H1 (cell line): Measurements from ENCODE around the gene WDR54. TPM values are rescaled to one million over a fixed set of nuclear protein-coding genes. Genes with fewer than 3 reads are reported as not detected.
A peak's percentile ranks its signal among the peaks of the same experiment; 100 is the strongest.

Experiments
- CTCF ChIA-PET: fragments of 300-600 bp; sonication (Branson Sonifier 250); formaldehyde crosslinking; loops from one replicate; lab custom pipeline; 2021; ENCODE audit not compliant: partially characterized antibody; lab: Charles Lee
- POLR2A ChIA-PET: fragments of 300-600 bp; sonication (Branson Sonifier 250); formaldehyde crosslinking; loops from one replicate; lab custom pipeline; 2021; ENCODE audit warnings: inconsistent platforms; ENCODE audit not compliant: partially characterized antibody; lab: Charles Lee
- DNase-seq, 2 experiments: peaks; one replicate each; pipeline versions ENCODE4 v3.0.0 to v3.0.0-alpha.2; 2010 to 2022; ENCODE audit warnings: low spot score in 2 of 2, low read depth in 1 of 2, mixed read lengths in 1 of 2
- FAIRE-seq: peaks from 2 replicates; lab custom pipeline; 2011; peaks lifted over from hg19 to GRCh38; lab: Jason Lieb, UNC
- H2AFZ ChIP-seq: 2 replicates; pipeline ENCODE4 v1.8.1; 2012; ENCODE audit warnings: low read length, inconsistent platforms
- H2AK5ac ChIP-seq: 2 replicates; pipeline ENCODE4 v1.6.1; 2013; ENCODE audit warnings: low read depth, low read length
- H2BK120ac ChIP-seq: replicated peaks from 2 replicates; pipeline ENCODE3; 2013; ENCODE audit warnings: low read depth, low read length, inconsistent platforms
- H2BK12ac ChIP-seq: 2 replicates; pipeline ENCODE4 v1.6.1; 2013; ENCODE audit warnings: low read depth, low read length
- H2BK15ac ChIP-seq: 2 replicates; pipeline ENCODE4 v1.6.1; 2013; ENCODE audit warnings: low read length
- H2BK20ac ChIP-seq: 2 replicates; pipeline ENCODE4 v1.6.1; 2013; ENCODE audit warnings: low read length
- H2BK5ac ChIP-seq: 2 replicates; pipeline ENCODE4 v1.6.1; 2013; ENCODE audit warnings: low read depth, low read length
- H3K14ac ChIP-seq: 2 replicates; pipeline ENCODE4 v1.6.1; 2013; ENCODE audit warnings: inconsistent platforms; ENCODE audit not compliant: insufficient read length
- H3K18ac ChIP-seq: 2 replicates; pipeline ENCODE4 v1.6.1; 2013; ENCODE audit warnings: low read length; ENCODE audit errors: extremely low read depth
- H3K23ac ChIP-seq: 2 replicates; pipeline ENCODE4 v1.6.1; 2013; ENCODE audit warnings: inconsistent platforms; ENCODE audit not compliant: insufficient read length
- H3K23me2 ChIP-seq: 2 replicates; pipeline ENCODE4 v1.6.1; 2013; ENCODE audit warnings: low read depth, low read length
- H3K27ac ChIP-seq: 2 replicates; pipeline ENCODE4 v1.6.1; 2011; ENCODE audit warnings: low read depth, low read length, inconsistent platforms
- H3K27me3 ChIP-seq, 4 experiments: replicated peaks in 1 of 4; 1 replicate in 1 of 4; 2 replicates in 3 of 4; pipeline versions ENCODE4 v1.6.1 to v1.8.1; 2011 to 2013; ENCODE audit warnings: low read length in 3 of 4, mild to moderate bottlenecking in 3 of 4, inconsistent platforms in 2 of 4, mixed read lengths in 2 of 4, moderate library complexity in 1 of 4; ENCODE audit not compliant: control insufficient read depth in 3 of 4, insufficient read depth in 3 of 4; ENCODE audit errors: extremely low read depth in 1 of 4
- H3K36me3 ChIP-seq, 4 experiments: 2 replicates each; pipeline versions ENCODE4 v1.6.1 to v1.8.1; 2011 to 2013; ENCODE audit warnings: mild to moderate bottlenecking in 4 of 4, low read length in 3 of 4, moderate library complexity in 2 of 4, control low read depth in 1 of 4, inconsistent platforms in 1 of 4; ENCODE audit not compliant: insufficient read depth in 4 of 4, control insufficient read depth in 2 of 4
- H3K4ac ChIP-seq: replicated peaks from 2 replicates; pipeline ENCODE3; 2013; ENCODE audit warnings: low read length, low read depth, mixed read lengths, inconsistent platforms; ENCODE audit not compliant: insufficient read length
- H3K4me1 ChIP-seq, 4 experiments: replicated peaks in 1 of 4; 1 replicate in 1 of 4; 2 replicates in 3 of 4; pipeline versions ENCODE4 v1.6.1 to v1.8.1; 2011 to 2013; ENCODE audit warnings: low read length in 3 of 4, inconsistent platforms in 2 of 4, mixed read lengths in 1 of 4; ENCODE audit not compliant: insufficient read depth in 4 of 4, control insufficient read depth in 3 of 4
- H3K4me2 ChIP-seq, 2 experiments: 2 replicates each; pipeline versions ENCODE4 v1.6.1 to v1.8.1; 2011 to 2013; ENCODE audit warnings: low read depth in 2 of 2, low read length in 2 of 2, control low read depth in 1 of 2, inconsistent platforms in 1 of 2, mild to moderate bottlenecking in 1 of 2; ENCODE audit not compliant: insufficient read depth in 1 of 2
- H3K4me3 ChIP-seq, 4 experiments: fragments of 200-600, 300-600 bp in 1 of 4; sonication (generic), shearing (Covaris generic), sonication (Bioruptor Twin) in 1 of 4; 2 replicates each; pipeline versions ENCODE4 v1.5.1 to v1.8.1; 2011 to 2016; ENCODE audit warnings: low read length in 4 of 4, low read depth in 3 of 4, control low read depth in 2 of 4, inconsistent platforms in 2 of 4, mild to moderate bottlenecking in 2 of 4, mixed read lengths in 1 of 4, moderate library complexity in 1 of 4; ENCODE audit not compliant: insufficient read depth in 2 of 4; ENCODE audit errors: extremely low read depth in 1 of 4
- H3K56ac ChIP-seq: replicated peaks from 2 replicates; pipeline ENCODE3; 2013; ENCODE audit warnings: low read depth, mild to moderate bottlenecking, mixed read lengths, low read length, inconsistent platforms; ENCODE audit not compliant: insufficient read length
- H3K79me1 ChIP-seq: 2 replicates; pipeline ENCODE4 v1.6.1; 2013; ENCODE audit warnings: low read depth, low read length, control low read depth
- H3K79me2 ChIP-seq, 2 experiments: 2 replicates each; pipeline versions ENCODE4 v1.6.1 to v1.8.1; 2012 to 2013; ENCODE audit warnings: low read length in 2 of 2, mild to moderate bottlenecking in 2 of 2, inconsistent platforms in 1 of 2; ENCODE audit not compliant: insufficient read depth in 2 of 2, control insufficient read depth in 1 of 2
- H3K9ac ChIP-seq, 4 experiments: replicated peaks in 1 of 4; 1 replicate in 1 of 4; 2 replicates in 3 of 4; pipeline versions ENCODE4 v1.6.1 to v1.8.1; 2011 to 2013; ENCODE audit warnings: low read depth in 3 of 4, low read length in 3 of 4, control low read depth in 2 of 4, mild to moderate bottlenecking in 2 of 4, moderate library complexity in 2 of 4, inconsistent platforms in 1 of 4; ENCODE audit errors: extremely low read depth in 1 of 4
- H3K9me3 ChIP-seq, 2 experiments: 2 replicates each; pipeline versions ENCODE4 v1.6.1 to v1.8.1; 2012 to 2013; ENCODE audit warnings: mild to moderate bottlenecking in 2 of 2, moderate library complexity in 2 of 2, control low read depth in 1 of 2, inconsistent platforms in 1 of 2, low read depth in 1 of 2, low read length in 1 of 2, mixed read lengths in 1 of 2; ENCODE audit not compliant: insufficient read depth in 2 of 2
- H4K20me1 ChIP-seq, 2 experiments: replicated peaks in 1 of 2; 2 replicates each; pipeline versions ENCODE3 to v1.8.1; 2011 to 2013; ENCODE audit warnings: inconsistent platforms in 2 of 2, low read length in 2 of 2, mild to moderate bottlenecking in 1 of 2; ENCODE audit not compliant: insufficient read depth in 2 of 2, control insufficient read depth in 1 of 2
- H4K5ac ChIP-seq: 2 replicates; pipeline ENCODE4 v1.6.1; 2013; ENCODE audit warnings: low read length, low read depth, mixed read lengths, inconsistent platforms; ENCODE audit not compliant: insufficient read length
- H4K8ac ChIP-seq: 2 replicates; pipeline ENCODE4 v1.8.0; 2013; ENCODE audit warnings: mild to moderate bottlenecking, moderate library complexity, low read length, inconsistent platforms; ENCODE audit not compliant: insufficient read depth; ENCODE audit errors: extremely low read depth
- H4K91ac ChIP-seq: replicated peaks from 2 replicates; pipeline ENCODE3; 2013; ENCODE audit warnings: low read length, mixed read lengths, inconsistent platforms; ENCODE audit not compliant: insufficient read length
- ATF2 ChIP-seq: IDR thresholded peaks from 2 replicates; pipeline ENCODE4 v1.6.1; 2012; ENCODE audit warnings: low read length, inconsistent platforms
- BRCA1 ChIP-seq: IDR thresholded peaks from 2 replicates; pipeline ENCODE4 v1.6.1; 2012; ENCODE audit warnings: low read depth, low read length, improper control_type of control experiment
- GABPA ChIP-seq: IDR thresholded peaks from 2 replicates; pipeline ENCODE4 v1.6.1; 2011; ENCODE audit warnings: mild to moderate bottlenecking, low read length, moderate library complexity, borderline replicate concordance; ENCODE audit not compliant: insufficient read depth
- GTF2F1 ChIP-seq: IDR thresholded peaks from 2 replicates; pipeline ENCODE4 v1.6.1; 2012; ENCODE audit warnings: low read depth, low read length, improper control_type of control experiment, borderline replicate concordance
- HDAC2 ChIP-seq, 2 experiments: fragments of 300-600 bp in 1 of 2; sonication (generic) in 1 of 2; IDR thresholded peaks; 2 replicates each; pipeline ENCODE4 v1.6.1; 2011 to 2012; ENCODE audit warnings: low read depth in 2 of 2, low read length in 2 of 2, mild to moderate bottlenecking in 2 of 2, moderate library complexity in 2 of 2, borderline replicate concordance in 1 of 2, inconsistent platforms in 1 of 2
- MAFK ChIP-seq: IDR thresholded peaks from 2 replicates; pipeline ENCODE4 v1.6.1; 2012; ENCODE audit warnings: low read depth, mild to moderate bottlenecking, improper control_type of control experiment, low read length
- MAX ChIP-seq: IDR thresholded peaks from 2 replicates; pipeline ENCODE4 v1.6.1; 2012; ENCODE audit warnings: inconsistent platforms
- POLR2A ChIP-seq, 2 experiments: IDR thresholded peaks; 1 replicate in 1 of 2; 2 replicates in 1 of 2; pipeline ENCODE4 v1.6.1; 2011; ENCODE audit warnings: low read depth in 2 of 2, low read length in 2 of 2, mild to moderate bottlenecking in 2 of 2; ENCODE audit errors: control extremely low read depth in 1 of 2
- POU5F1 ChIP-seq: IDR thresholded peaks from 2 replicates; pipeline ENCODE4 v1.6.1; 2011; ENCODE audit warnings: low read depth, mild to moderate bottlenecking, low read length, moderate library complexity
- SUZ12 ChIP-seq: fragments of 200-600 bp; sonication (generic); IDR thresholded peaks from 2 replicates; pipeline ENCODE4 v1.6.1; 2012; ENCODE audit warnings: mild to moderate bottlenecking, inconsistent platforms, low read length, moderate library complexity, mixed read lengths
- YY1 ChIP-seq: IDR thresholded peaks from 2 replicates; pipeline ENCODE4 v1.6.1; 2011; ENCODE audit warnings: low read depth, mild to moderate bottlenecking, low read length
- WGBS, 2 experiments: shearing (Covaris generic) in 1 of 2; methylation state at CpG; one replicate each; pipeline versions ENCODE4 v1.1.6 to v1.1.7; 2013 to 2015; ENCODE audit warnings: low lambda C conversion rate in 2 of 2, mixed read lengths in 2 of 2, inconsistent platforms in 1 of 2, low coverage in 1 of 2, missing lambda C conversion rate in 1 of 2; ENCODE audit not compliant: insufficient replicate concordance in 2 of 2, insufficient coverage in 1 of 2, insufficient read length in 1 of 2; ENCODE audit errors: extremely low coverage in 1 of 2, missing lambda C conversion rate in 1 of 2; 5-methylcytosine and 5-hydroxymethylcytosine counted together
- polyA plus RNA-seq, 7 experiments: library from polyadenylated mRNA; depleted of rRNA in 3 of 7; stranded (reverse) in 5 of 7; unstranded in 2 of 7; fragments of >200 nt in 5 of 7; fragments of 200-250 nt in 2 of 7; gene quantifications; 1 replicate in 5 of 7; 2 replicates in 1 of 7; 4 replicates in 1 of 7; pipeline versions ENCODE4 v1.2.1 to v1.2.3, GENCODE V29; 2011 to 2013; ENCODE audit warnings: missing spikeins in 2 of 7, mixed read lengths in 2 of 7
- total RNA-seq: library from RNA; stranded (reverse); fragmentation: NEBNext Ultra II Directional; extraction: Animal tissue kit (Norgen Biotek cat#: 25700); gene quantifications from 2 replicates; pipeline ENCODE4 v1.2.1, GENCODE V29; 2021

Gene WDR54
- total and polyA plus RNA-seq, 2 of the 8 experiments (the other 6 are each of a cell fraction or from before 2014, with no cell fraction given) = 41.6 to 125 TPM

DNA sequence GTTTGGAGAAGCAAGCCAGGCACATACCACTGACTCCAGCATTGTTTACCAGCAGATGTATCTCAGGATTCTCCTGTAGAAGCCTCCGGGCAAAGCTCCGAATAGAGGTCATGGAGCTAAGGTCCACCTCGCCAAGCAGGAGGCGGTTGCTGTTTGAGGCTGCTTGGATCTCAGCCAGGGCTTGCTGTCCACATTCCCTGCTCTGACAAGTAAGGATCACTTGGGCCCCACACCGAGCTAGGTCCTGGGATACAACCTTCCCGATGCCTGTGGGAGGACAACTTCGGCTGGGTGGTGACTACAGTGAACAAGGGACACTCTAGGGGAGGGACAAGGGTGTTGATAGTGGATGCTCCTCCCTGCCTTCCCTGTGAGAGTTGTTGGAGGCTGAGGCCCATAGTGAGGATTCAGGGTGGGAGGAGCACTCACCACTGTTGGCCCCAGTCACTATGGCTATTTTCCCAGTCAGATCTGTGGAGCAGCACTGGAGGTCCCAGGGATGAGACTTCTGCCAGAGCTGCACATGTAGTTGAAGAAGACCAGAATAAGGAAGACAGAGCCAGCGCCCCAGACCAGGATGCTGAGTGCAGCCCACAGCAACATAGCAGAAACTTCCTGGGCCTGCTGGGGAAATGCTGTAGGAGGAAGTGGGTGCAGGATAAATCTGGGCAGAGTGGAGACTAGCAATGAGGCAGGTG is 8.4 kb upstream of the WDR54 start:
- Histone ChIP-seq H2AFZ (no peak overlapping the region), H3K27ac (no peak overlapping the region), H2BK20ac (peak overlapping the region; percentile 52; the same call in 1 of the 2 replicates), H2BK15ac (no peak overlapping the region), H3K56ac (no peak overlapping the region), H3K4me1 (peaks cover 0 to 13% (median 0%) of the 10 kb centered on the region in 4 experiments; a peak in 3 of 7 replicates), H3K9ac (no peak overlapping the region), H2BK5ac (no peak overlapping the region), H3K14ac (no peak overlapping the region), H4K8ac (no peak overlapping the region), H3K9me3 (no peaks in the 10 kb centered on the region), H3K79me1 (no peaks in the 10 kb centered on the region), H2BK12ac (no peak overlapping the region), H2AK5ac (no peak overlapping the region), H4K5ac (no peak overlapping the region), H3K36me3 (no peaks in the 10 kb centered on the region), H2BK120ac (no peak overlapping the region), H3K4ac (no peak overlapping the region), H3K23ac (no peak overlapping the region), H3K79me2 (no peaks in the 10 kb centered on the region), H3K18ac (no peak overlapping the region), H3K4me3 (no peak overlapping the region), H3K23me2 (no peaks in the 10 kb centered on the region), H4K91ac (no peak overlapping the region), H4K20me1 (no peaks in the 10 kb centered on the region), H3K4me2 (no peak overlapping the region), H3K27me3 (peaks cover 0 to 4% (median under 1%) of the 10 kb centered on the region in 4 experiments; a peak in 2 of 7 replicates)
- TF ChIP-seq YY1 (no peak), POLR2A (IDR thresholded peaks at IDR 0.05; ENCODE audit: control extremely low read depth in 1 of 2, low read depth in 2 of 2, low read length in 2 of 2) (no peak), MAFK (no peak), ATF2 (no peak), HDAC2 (IDR thresholded peaks at IDR 0.05; ENCODE audit: borderline replicate concordance in 1 of 2, low read depth in 2 of 2, low read length in 2 of 2) (no peak), SUZ12 (no peak), MAX (no peak), GTF2F1 (no peak), GABPA (no peak), POU5F1 (no peak), BRCA1 (no peak)
- ChIA-PET POLR2A (interaction anchor here (0.9 to 1.3 kb wide), 3 partner anchors 8 to 11 kb away, joined by 3 to 5 read pairs (median 4); partner anchors contain the start of genes C2orf81 and WDR54), CTCF (interaction anchor here (1.6 to 4.0 kb wide), 2 partner anchors 12 to 78 kb away, joined by 5 to 19 read pairs; no protein-coding TSS in a partner anchor)
- no peak for DNase-seq
- 88% methylated on average over 8 of the region's 8 CpGs; no CpG with 5 or more reads in 1 of the 2 experiments for WGBS, 2 experiments
- no peak for FAIRE-seq
